VCaP (cell line): ENCODE results near the gene DDI2.

Experiments
- H3K27ac ChIP-seq: fragments of 450-650 bp; 2 replicates; pipeline ENCODE4 v1.5.1; 2017
- TF ChIP-seq, protein P1 (sequence below): fragments of 450-650 bp; conservative IDR thresholded peaks from 2 replicates; pipeline ENCODE4 v1.5.1; 2017; ENCODE audit warnings: mild to moderate bottlenecking, moderate library complexity

The DDI2 gene

DNA sequence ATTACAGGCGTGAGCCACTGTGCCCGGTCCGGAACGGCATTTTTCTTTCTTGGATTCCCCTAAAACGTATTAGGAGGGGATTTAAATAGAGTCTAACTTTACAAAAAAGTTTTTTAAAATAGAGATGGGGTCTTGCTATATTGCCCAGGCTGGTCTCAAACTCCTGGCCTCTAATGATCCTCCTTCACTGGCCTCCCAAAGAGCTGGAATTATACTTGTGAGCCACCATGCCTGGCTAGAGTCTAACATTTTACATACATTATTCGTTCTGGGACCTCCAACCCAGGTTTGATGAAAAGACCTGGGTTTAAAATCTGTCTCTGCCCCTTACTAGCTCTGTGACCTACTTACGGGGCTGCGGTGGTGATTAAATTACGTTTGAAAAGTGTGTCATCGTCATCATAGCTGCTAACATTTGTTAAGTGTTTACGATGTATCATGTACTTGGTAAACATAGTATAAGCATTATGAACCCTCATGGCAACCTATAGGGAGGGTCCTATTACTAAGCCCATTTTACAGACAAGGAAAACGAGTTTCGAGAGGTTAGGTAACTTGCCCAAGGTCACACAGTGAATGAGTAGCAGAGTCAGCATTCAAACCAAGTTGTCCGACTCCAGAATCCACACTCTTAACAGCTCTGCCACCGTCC, 91.4 kb downstream of the DDI2 start:
- TF ChIP-seq, protein P1, sequence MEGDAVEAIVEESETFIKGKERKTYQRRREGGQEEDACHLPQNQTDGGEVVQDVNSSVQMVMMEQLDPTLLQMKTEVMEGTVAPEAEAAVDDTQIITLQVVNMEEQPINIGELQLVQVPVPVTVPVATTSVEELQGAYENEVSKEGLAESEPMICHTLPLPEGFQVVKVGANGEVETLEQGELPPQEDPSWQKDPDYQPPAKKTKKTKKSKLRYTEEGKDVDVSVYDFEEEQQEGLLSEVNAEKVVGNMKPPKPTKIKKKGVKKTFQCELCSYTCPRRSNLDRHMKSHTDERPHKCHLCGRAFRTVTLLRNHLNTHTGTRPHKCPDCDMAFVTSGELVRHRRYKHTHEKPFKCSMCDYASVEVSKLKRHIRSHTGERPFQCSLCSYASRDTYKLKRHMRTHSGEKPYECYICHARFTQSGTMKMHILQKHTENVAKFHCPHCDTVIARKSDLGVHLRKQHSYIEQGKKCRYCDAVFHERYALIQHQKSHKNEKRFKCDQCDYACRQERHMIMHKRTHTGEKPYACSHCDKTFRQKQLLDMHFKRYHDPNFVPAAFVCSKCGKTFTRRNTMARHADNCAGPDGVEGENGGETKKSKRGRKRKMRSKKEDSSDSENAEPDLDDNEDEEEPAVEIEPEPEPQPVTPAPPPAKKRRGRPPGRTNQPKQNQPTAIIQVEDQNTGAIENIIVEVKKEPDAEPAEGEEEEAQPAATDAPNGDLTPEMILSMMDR, result no peak
- H3K27ac ChIP-seq, result no peak overlapping the region

DNA sequence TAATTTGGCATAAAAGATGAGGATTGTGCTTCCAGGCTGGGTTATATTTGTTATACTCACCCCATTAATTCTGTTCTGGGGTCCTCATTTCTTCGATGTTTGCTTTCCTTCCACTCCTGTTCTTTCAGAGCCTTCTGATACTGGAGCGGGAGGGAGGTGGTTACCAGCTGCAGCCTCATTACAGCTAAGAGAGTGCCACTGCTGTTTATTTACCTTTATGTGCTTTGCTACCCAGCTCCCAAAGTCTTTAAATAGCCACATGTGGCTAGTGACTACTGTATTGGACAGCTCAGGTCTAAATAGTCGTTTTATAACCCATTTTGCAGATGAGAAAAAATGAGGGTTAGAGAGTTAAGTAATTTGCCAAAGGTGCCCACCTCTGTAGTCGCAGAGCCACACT, 92.0 kb downstream of the DDI2 start:
- H3K27ac ChIP-seq, result no peak overlapping the region
- TF ChIP-seq, protein P1, result no peak

DNA sequence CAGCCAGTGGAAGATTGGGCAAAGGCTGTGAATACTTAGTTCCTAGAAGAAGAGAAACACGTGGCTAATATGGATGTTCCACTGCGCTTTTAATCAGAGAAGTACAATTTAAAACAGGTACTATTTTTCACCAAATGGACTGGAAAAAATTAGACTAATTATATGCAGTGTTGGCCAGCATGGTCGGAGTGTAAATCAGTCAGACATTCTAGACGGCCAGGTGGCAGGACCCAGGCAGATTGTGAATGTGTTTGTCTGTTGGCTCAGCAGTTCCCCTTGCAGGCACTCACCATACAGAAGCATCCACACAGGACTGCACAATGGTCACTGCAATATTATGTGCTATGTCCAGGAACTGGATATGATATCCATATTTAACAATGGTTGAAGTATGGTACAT, 94.9 kb downstream of the DDI2 start:
- no peak overlapping the region for H3K27ac ChIP-seq
- TF ChIP-seq, protein P1, result no peak

DNA sequence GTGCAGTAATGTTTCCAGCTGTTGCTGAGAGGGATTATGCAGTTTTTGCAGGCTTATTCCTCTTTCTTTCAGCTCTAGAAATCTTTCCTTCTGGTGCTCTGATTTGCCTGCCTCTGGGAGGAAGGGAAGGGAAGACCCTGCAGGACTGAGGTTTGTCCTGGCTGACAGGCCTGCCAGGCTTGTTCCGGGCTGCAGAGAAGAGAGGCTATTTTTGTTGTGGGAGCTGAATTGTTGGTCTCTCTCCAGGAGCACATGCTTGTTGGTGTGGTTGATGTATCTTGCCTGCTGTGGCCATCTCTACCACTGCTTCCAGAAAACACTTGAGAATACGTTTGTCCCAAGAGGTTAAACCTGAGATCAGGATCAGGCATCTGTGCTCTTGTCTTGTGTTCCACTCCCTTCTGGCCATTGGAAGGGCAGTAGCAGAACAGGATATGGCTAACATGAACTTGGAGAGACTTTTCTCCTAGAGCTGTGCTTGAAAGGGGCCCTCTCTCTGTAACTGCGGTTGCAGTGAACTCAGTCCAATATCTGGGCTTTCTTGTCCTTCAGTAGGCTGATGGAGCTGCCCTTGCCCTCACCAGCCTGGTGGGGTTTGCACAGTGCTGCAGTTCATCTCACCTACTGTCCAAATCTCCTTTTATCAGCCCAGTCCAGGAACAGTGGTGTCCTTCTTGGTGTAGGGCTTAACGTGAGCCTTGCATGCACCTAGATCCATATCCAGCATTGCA, 97.3 kb downstream of the DDI2 start:
- H3K27ac ChIP-seq, result no peak overlapping the region
- TF ChIP-seq, protein P1, result no peak

DNA sequence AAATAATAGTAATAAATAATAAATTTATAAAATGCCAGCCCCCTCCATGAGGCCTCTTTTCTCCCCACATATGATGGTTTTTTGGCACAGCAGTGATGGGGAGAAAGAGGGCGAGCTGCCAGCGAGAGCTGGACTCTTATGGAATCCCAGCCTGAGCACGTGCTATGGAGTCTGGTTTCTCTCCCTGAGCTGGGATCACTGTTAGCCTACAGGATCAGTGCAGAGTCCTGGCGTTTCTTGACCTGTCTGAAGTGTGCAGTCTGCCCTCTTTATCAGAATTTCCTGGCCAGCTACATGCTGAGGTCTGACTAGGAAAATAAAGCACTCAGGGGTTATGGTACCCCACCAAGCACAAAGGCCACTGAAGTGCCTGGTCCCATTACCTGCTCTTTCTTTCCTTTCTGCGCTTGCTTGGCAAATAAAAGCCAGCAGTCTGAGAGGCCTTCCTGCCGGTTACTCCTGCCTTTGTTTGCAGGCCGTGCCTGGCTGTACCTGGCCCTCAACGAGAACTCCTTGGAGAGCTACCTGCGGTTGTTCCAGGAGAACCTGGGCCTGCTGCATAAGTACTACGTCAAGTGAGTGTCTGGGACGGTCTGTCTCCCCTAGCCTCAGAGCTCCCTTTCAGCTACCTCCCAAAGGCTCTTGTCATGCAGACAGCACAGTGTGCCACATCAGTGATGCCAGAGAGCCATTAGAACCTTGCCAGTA, 100.3 kb downstream of the DDI2 start:
- TF ChIP-seq, protein P1, result no peak
- no peak overlapping the region for H3K27ac ChIP-seq

DNA sequence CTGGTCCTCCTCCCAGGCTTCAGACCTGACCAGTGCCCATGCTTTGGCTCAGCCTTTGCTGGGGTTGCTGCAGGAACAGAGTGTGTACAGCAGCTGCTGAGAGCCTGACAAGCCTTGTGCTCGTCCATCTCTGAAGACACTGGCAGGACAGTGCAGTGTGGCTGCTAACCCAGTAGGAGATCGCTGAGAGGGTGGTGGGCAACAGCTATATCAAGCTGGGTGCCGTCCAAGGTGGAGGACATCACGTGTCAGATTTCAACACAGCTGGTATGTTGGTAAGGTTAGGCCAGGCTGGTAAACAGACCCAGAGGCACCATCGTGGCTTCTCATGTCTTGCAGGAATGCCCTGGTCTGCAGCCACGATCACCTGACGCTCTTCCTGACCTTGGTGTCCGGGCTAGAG, 100.9 kb downstream of the DDI2 start:
- TF ChIP-seq, protein P1, result no peak
- H3K27ac ChIP-seq, result no peak overlapping the region
